ENCODE data around the gene LIN52. TPM values are rescaled to one million over a fixed set of nuclear protein-coding genes. Genes with fewer than 3 reads are reported as not detected.

Gene LIN52
- total RNA-seq, 2 donors from 2014 or later, result 7.8 to 8.1 TPM

- Histone ChIP-seq H3K27me3 (replicated peaks; ENCODE audit: insufficient read depth) (peaks cover 31% of the 10 kb centered on the region), H3K36me3 (no peaks in the 10 kb centered on the region), H3K9me3 (no peaks in the 10 kb centered on the region), H3K4me1 (replicated peaks) (peaks cover 8% of the 10 kb centered on the region), H3K27ac (no peak overlapping the region), H3K4me3 (no peak overlapping the region)
- TF ChIP-seq, protein P1, sequence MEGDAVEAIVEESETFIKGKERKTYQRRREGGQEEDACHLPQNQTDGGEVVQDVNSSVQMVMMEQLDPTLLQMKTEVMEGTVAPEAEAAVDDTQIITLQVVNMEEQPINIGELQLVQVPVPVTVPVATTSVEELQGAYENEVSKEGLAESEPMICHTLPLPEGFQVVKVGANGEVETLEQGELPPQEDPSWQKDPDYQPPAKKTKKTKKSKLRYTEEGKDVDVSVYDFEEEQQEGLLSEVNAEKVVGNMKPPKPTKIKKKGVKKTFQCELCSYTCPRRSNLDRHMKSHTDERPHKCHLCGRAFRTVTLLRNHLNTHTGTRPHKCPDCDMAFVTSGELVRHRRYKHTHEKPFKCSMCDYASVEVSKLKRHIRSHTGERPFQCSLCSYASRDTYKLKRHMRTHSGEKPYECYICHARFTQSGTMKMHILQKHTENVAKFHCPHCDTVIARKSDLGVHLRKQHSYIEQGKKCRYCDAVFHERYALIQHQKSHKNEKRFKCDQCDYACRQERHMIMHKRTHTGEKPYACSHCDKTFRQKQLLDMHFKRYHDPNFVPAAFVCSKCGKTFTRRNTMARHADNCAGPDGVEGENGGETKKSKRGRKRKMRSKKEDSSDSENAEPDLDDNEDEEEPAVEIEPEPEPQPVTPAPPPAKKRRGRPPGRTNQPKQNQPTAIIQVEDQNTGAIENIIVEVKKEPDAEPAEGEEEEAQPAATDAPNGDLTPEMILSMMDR (IDR thresholded peaks at IDR 0.05), result no peak
- TF ChIP-seq POLR2AphosphoS5 (IDR thresholded peaks at IDR 0.05) (no peak), POLR2A (IDR thresholded peaks at IDR 0.05) (no peak)
- DNase-seq (ENCODE audit: low spot score), result no peak
- WGBS, result 67% methylated on average over 7 of the region's 7 CpGs
- intact Hi-C loops (cut with DNase I), result no loop called here
Measured at GRCh38 chr14:74245292-74245691, 160.5 kb downstream of the LIN52 start.

GRCh38 chr14:74246542-74246941 lies 161.8 kb downstream of the LIN52 start:
- intact Hi-C loops (cut with DNase I), result no loop called here
- Histone ChIP-seq H3K4me3 (no peak overlapping the region), H3K9me3 (no peaks in the 10 kb centered on the region), H3K27me3 (replicated peaks; ENCODE audit: insufficient read depth) (peaks cover 18% of the 10 kb centered on the region), H3K27ac (no peak overlapping the region), H3K4me1 (replicated peaks) (no peaks in the 10 kb centered on the region), H3K36me3 (no peaks in the 10 kb centered on the region)
- TF ChIP-seq, protein P1 (IDR thresholded peaks at IDR 0.05), result no peak
- TF ChIP-seq POLR2AphosphoS5 (IDR thresholded peaks at IDR 0.05), result no peak
- no peak for TF ChIP-seq POLR2A (IDR thresholded peaks at IDR 0.05)
- DNase-seq (ENCODE audit: low spot score), result no peak
- WGBS, result 60% methylated on average over 8 of the region's 8 CpGs

GRCh38 chr14:74248017-74248416 lies 163.3 kb downstream of the LIN52 start:
- H3K4me1 ChIP-seq (replicated peaks), result no peaks in the 10 kb centered on the region
- no peaks in the 10 kb centered on the region for H3K9me3 ChIP-seq
- H3K36me3 ChIP-seq, result no peaks in the 10 kb centered on the region
- no peak for DNase-seq (ENCODE audit: low spot score)
- intact Hi-C loops (cut with DNase I), result no loop called here
- TF ChIP-seq, protein P1 (IDR thresholded peaks at IDR 0.05), result no peak
- TF ChIP-seq POLR2A (IDR thresholded peaks at IDR 0.05) (no peak), POLR2AphosphoS5 (IDR thresholded peaks at IDR 0.05) (no peak)
- peaks cover 10% of the 10 kb centered on the region for H3K27me3 ChIP-seq (replicated peaks; ENCODE audit: insufficient read depth)
- H3K27ac ChIP-seq, result no peak overlapping the region
- no peak overlapping the region for H3K4me3 ChIP-seq
- WGBS, result 61% methylated on average over 6 of the region's 6 CpGs

- DNase-seq (ENCODE audit: low spot score), result no peak
- H3K27me3 ChIP-seq (replicated peaks; ENCODE audit: insufficient read depth), result peaks cover 6% of the 10 kb centered on the region
- 70% methylated on average over 12 of the region's 12 CpGs for WGBS
- no peak overlapping the region for H3K27ac ChIP-seq
- H3K36me3 ChIP-seq, result no peaks in the 10 kb centered on the region
- TF ChIP-seq POLR2A (IDR thresholded peaks at IDR 0.05) (no peak), POLR2AphosphoS5 (IDR thresholded peaks at IDR 0.05) (no peak)
- TF ChIP-seq, protein P1 (IDR thresholded peaks at IDR 0.05), result no peak
- intact Hi-C loops (cut with DNase I), result loop anchor here (5.0 kb wide), 2 partner anchors 32 to 137 kb away; no protein-coding TSS in a partner anchor
- no peaks in the 10 kb centered on the region for H3K4me1 ChIP-seq (replicated peaks)
- no peaks in the 10 kb centered on the region for H3K9me3 ChIP-seq
- H3K4me3 ChIP-seq, result no peak overlapping the region
Measured at GRCh38 chr14:74249433-74250375, 164.9 kb downstream of the LIN52 start.

Small RNAs within 50 kb of the gene (small RNA-seq; reads per million reads assigned to genes)
- gene AC006349.1, result 0 reads per million in 2 donors
- 0 reads per million in 2 donors for gene RN7SL530P

Other genes with a start within 250 kb of the LIN52 start
- gene PTGR2, start 233.1 kb upstream of the LIN52 start, total RNA-seq, result 10 to 100 TPM; 10.7 to 13.6 TPM
- 10 to 100 TPM; 47.7 to 56.5 TPM for gene ZNF410, start 198.1 kb upstream of the LIN52 start, total RNA-seq
- gene FAM161B, start 134.9 kb upstream of the LIN52 start, total RNA-seq, result 10 to 100 TPM in 1 of 2 donors, 1 to 10 TPM in 1; 9.3 to 13.8 TPM
- gene COQ6, start 134.7 kb upstream of the LIN52 start, total RNA-seq, result 10 to 100 TPM; 26.1 to 59.9 TPM
- 10 to 100 TPM; 33.4 to 63.6 TPM for gene ENTPD5, start 65.7 kb upstream of the LIN52 start, total RNA-seq
- 1 to 10 TPM; 3.6 to 5.9 TPM for gene BBOF1, start 65.6 kb upstream of the LIN52 start, total RNA-seq
- 10 to 100 TPM; 78.2 to 85.8 TPM for gene ALDH6A1, start 503 bp upstream of the LIN52 start, total RNA-seq
- not detected for gene VSX2, start 154.5 kb downstream of the LIN52 start, total RNA-seq
- gene ABCD4, start 218.0 kb downstream of the LIN52 start, total RNA-seq, result 10 to 100 TPM; 33.4 to 77.3 TPM